Ramos (cell line): ENCODE results near the gene MDFI.

Experiments
- in situ Hi-C: fragments of 300-500 bp; cut with MboI; formaldehyde crosslinking; loops from one replicate; pipeline ENCODE4 v1.14.3; 2022; ENCODE audit warnings: low sequenced_read_pairs; ENCODE audit not compliant: unreplicated experiment

The MDFI gene

GRCh38 chr6:41638002-41638934, at the start of gene MDFI:
Gene MDFI (plus strand): TSS chr6:41638468. CDS start chr6:41638750, 282 bp downstream.
- in situ Hi-C loops: no loop called here

GRCh38 chr6:41589223-41589622, 49.0 kb upstream of the MDFI start:
- in situ Hi-C loops: no loop called here

GRCh38 chr6:41589636-41590622, 48.3 kb upstream of the MDFI start:
- in situ Hi-C loops: loop anchor here (10.0 kb wide), 2 partner anchors 165 to 215 kb away; no protein-coding TSS in a partner anchor

GRCh38 chr6:41591122-41591521, 47.1 kb upstream of the MDFI start:
- in situ Hi-C loops: loop anchor here (10.0 kb wide), 2 partner anchors 166 to 216 kb away; no protein-coding TSS in a partner anchor

GRCh38 chr6:41591859-41592502, 46.3 kb upstream of the MDFI start:
- in situ Hi-C loops: loop anchor here (10.0 kb wide), 2 partner anchors 167 to 217 kb away; no protein-coding TSS in a partner anchor

GRCh38 chr6:41593406-41593805, 44.9 kb upstream of the MDFI start:
- in situ Hi-C loops: loop anchor here (10.0 kb wide), 2 partner anchors 169 to 219 kb away; no protein-coding TSS in a partner anchor

- in situ Hi-C loops: loop anchor here (10.0 kb wide), 2 partner anchors 169 to 219 kb away; no protein-coding TSS in a partner anchor
These were observed 44.4 kb upstream of the MDFI start for GRCh38 chr6:41593839-41594238.

- in situ Hi-C loops: loop anchor here (10.0 kb wide), 2 partner anchors 170 to 220 kb away; no protein-coding TSS in a partner anchor
These were observed 43.9 kb upstream of the MDFI start for GRCh38 chr6:41594326-41594725.

- in situ Hi-C loops: loop anchor here (10.0 kb wide), 2 partner anchors 170 to 220 kb away; no protein-coding TSS in a partner anchor
These were observed 43.5 kb upstream of the MDFI start for GRCh38 chr6:41594766-41595165.

GRCh38 chr6:41595166-41595565, 43.1 kb upstream of the MDFI start:
- in situ Hi-C loops: loop anchor here (10.0 kb wide), 2 partner anchors 170 to 220 kb away; no protein-coding TSS in a partner anchor

GRCh38 chr6:41596096-41596685, 42.1 kb upstream of the MDFI start:
- in situ Hi-C loops: loop anchor here (10.0 kb wide), 2 partner anchors 171 to 221 kb away; no protein-coding TSS in a partner anchor

- in situ Hi-C loops: loop anchor here (10.0 kb wide), 2 partner anchors 172 to 222 kb away; no protein-coding TSS in a partner anchor
These were observed 41.5 kb upstream of the MDFI start for GRCh38 chr6:41596807-41597206.

- in situ Hi-C loops: loop anchor here (10.0 kb wide), 2 partner anchors 173 to 223 kb away; no protein-coding TSS in a partner anchor
These were observed 40.8 kb upstream of the MDFI start for GRCh38 chr6:41597246-41598000.

- in situ Hi-C loops: loop anchor here (10.0 kb wide), 2 partner anchors 174 to 224 kb away; no protein-coding TSS in a partner anchor
These were observed 39.6 kb upstream of the MDFI start for GRCh38 chr6:41598670-41599014.

- in situ Hi-C loops: loop anchor here (10.0 kb wide), 2 partner anchors 174 to 224 kb away; no protein-coding TSS in a partner anchor
These were observed 39.0 kb upstream of the MDFI start for GRCh38 chr6:41599015-41599851.

GRCh38 chr6:41599852-41600445, 38.3 kb upstream of the MDFI start:
- in situ Hi-C loops: loop anchor here (5.0 to 10.0 kb wide), 3 partner anchors 172 to 225 kb away; no protein-coding TSS in a partner anchor
